Epithelial cell of esophagus (primary cell): ENCODE measurements around the gene TMCO6.

Source experiments
- DNase-seq: peaks from one replicate; pipeline ENCODE4 v3.0.0; 2010; ENCODE audit warnings: low read depth
- H3K4me3 ChIP-seq: 2 replicates; pipeline ENCODE4 v1.5.1; 2011; ENCODE audit warnings: mild to moderate bottlenecking, low read length, control low read depth
- CTCF ChIP-seq: IDR thresholded peaks from 2 replicates; pipeline ENCODE4 v1.5.1; 2011; ENCODE audit warnings: low read depth, mild to moderate bottlenecking, low read length, control low read depth, inconsistent platforms; ENCODE audit not compliant: insufficient read depth; ENCODE audit errors: missing control alignments

The TMCO6 gene

GRCh38 chr5:140694276-140694675, 55.0 kb downstream of the TMCO6 start:
- no peak for DNase-seq
- no peak for TF ChIP-seq CTCF
- no peak overlapping the region for H3K4me3 ChIP-seq
